B cell (primary cell): Measurements from ENCODE around the gene DGKQ. TPM values are rescaled to one million over a fixed set of nuclear protein-coding genes. Genes with fewer than 3 reads are reported as not detected.

Experiments
- ATAC-seq: fragments of 200-7000 bp; cut with Tn5 transposase; one replicate; pipeline ENCODE4 v1.10.0; 2021; ENCODE audit warnings: low read depth, mild to moderate bottlenecking, moderate number of reproducible peaks, moderate library complexity
- CTCF ChIA-PET: fragments of 350-600 bp; sonication (Branson Sonifier 250); formaldehyde crosslinking; loops from one replicate; lab custom pipeline; 2021; ENCODE audit warnings: antibody characterized with exemption, inconsistent platforms; lab: Charles Lee
- POLR2A ChIA-PET: fragments of 350-600 bp; sonication (Branson Sonifier 250); formaldehyde crosslinking; loops from one replicate; lab custom pipeline; 2021; ENCODE audit warnings: antibody characterized with exemption; lab: Charles Lee
- DNase-seq: peaks from one replicate; pipeline ENCODE4 v3.0.0; 2013
- H2AFZ ChIP-seq: 2 replicates; pipeline ENCODE4 v1.6.1; 2012; ENCODE audit warnings: mild to moderate bottlenecking, low read depth, low read length; ENCODE audit not compliant: insufficient read depth, poor library complexity, severe bottlenecking
- H3K27ac ChIP-seq, 2 donors: 1 replicate in 1 of 2; 2 replicates in 1 of 2; pipeline ENCODE4 v1.5.1; 2012 to 2013; ENCODE audit warnings: low read length in 2 of 2, mild to moderate bottlenecking in 2 of 2, moderate library complexity in 1 of 2
- H3K27me3 ChIP-seq, 4 experiments: fragments of 200-600 bp in 1 of 4; sonication (generic) in 1 of 4; replicated peaks in 1 of 4; 1 replicate in 2 of 4; 2 replicates in 2 of 4; pipeline versions ENCODE4 v1.6.1 to v1.7.0; 2013 to 2016; ENCODE audit warnings: low read length in 3 of 4, mild to moderate bottlenecking in 2 of 4, mixed read lengths in 1 of 4, moderate library complexity in 1 of 4; ENCODE audit not compliant: insufficient read depth in 4 of 4, control insufficient read depth in 3 of 4; ENCODE audit errors: control extremely low read depth in 1 of 4
- H3K36me3 ChIP-seq, 2 experiments: replicated peaks in 1 of 2; 1 replicate in 1 of 2; 2 replicates in 1 of 2; pipeline versions ENCODE4 v1.6.1 to v1.7.1; 2013; ENCODE audit warnings: low read length in 1 of 2; ENCODE audit not compliant: insufficient read depth in 2 of 2, control insufficient read depth in 1 of 2; ENCODE audit errors: control extremely low read depth in 1 of 2, extremely low read depth in 1 of 2
- H3K4me1 ChIP-seq, 2 donors: fragments of 200-600 bp in 1 of 2; sonication (generic) in 1 of 2; 1 replicate in 1 of 2; 2 replicates in 1 of 2; pipeline versions ENCODE4 v1.5.1 to v1.6.1; 2013 to 2017; ENCODE audit warnings: low read length in 2 of 2; ENCODE audit not compliant: control insufficient read depth in 2 of 2, insufficient read depth in 2 of 2
- H3K4me2 ChIP-seq: replicated peaks from 2 replicates; pipeline ENCODE3; 2012; ENCODE audit warnings: mild to moderate bottlenecking, low read depth, low read length; ENCODE audit not compliant: poor library complexity, severe bottlenecking
- H3K4me3 ChIP-seq, 5 experiments: fragments of 200-600 bp in 1 of 5; sonication (generic) in 1 of 5; 1 replicate in 3 of 5; 2 replicates in 2 of 5; pipeline versions ENCODE4 v1.5.1 to v1.7.0; 2011 to 2016; ENCODE audit warnings: low read length in 4 of 5, mild to moderate bottlenecking in 4 of 5, low read depth in 2 of 5, control low read depth in 1 of 5, moderate library complexity in 1 of 5; ENCODE audit not compliant: insufficient read depth in 1 of 5; ENCODE audit errors: control extremely low read depth in 1 of 5, extremely low read depth in 1 of 5
- H3K79me2 ChIP-seq: fragments of 200-600 bp; sonication (generic); one replicate; pipeline ENCODE4 v1.6.0; 2016; ENCODE audit warnings: low read length; ENCODE audit not compliant: control insufficient read depth, insufficient read depth
- H3K9ac ChIP-seq: fragments of 200-600 bp; sonication (generic); 2 replicates; pipeline ENCODE4 v1.6.1; 2017; ENCODE audit warnings: mild to moderate bottlenecking, low read length, moderate library complexity
- H3K9me3 ChIP-seq, 3 donors: one replicate each; pipeline versions ENCODE4 v1.6.1 to v1.7.1; 2013; ENCODE audit warnings: low read length in 2 of 3; ENCODE audit not compliant: control insufficient read depth in 2 of 3, insufficient read depth in 1 of 3; ENCODE audit errors: control extremely low read depth in 1 of 3
- H4K20me1 ChIP-seq: 2 replicates; pipeline ENCODE4 v1.6.0; 2012; ENCODE audit warnings: mild to moderate bottlenecking, low read length; ENCODE audit not compliant: insufficient read depth, control insufficient read depth, poor library complexity, severe bottlenecking
- H3K27ac Mint-ChIP-seq: one replicate; pipeline ENCODE4 v1.8.0; 2021; ENCODE audit warnings: mixed read lengths
- H3K27me3 Mint-ChIP-seq: one replicate; pipeline ENCODE4 v1.8.0; 2021; ENCODE audit warnings: mixed read lengths
- H3K4me1 Mint-ChIP-seq: one replicate; pipeline ENCODE4 v1.8.0; 2021; ENCODE audit warnings: mixed read lengths
- H3K4me3 Mint-ChIP-seq: one replicate; pipeline ENCODE4 v1.8.0; 2021; ENCODE audit warnings: mixed read lengths
- H3K9me3 Mint-ChIP-seq: one replicate; pipeline ENCODE4 v1.8.0; 2022; ENCODE audit warnings: mixed read lengths; ENCODE audit not compliant: insufficient read depth
- EZH2 ChIP-seq: IDR thresholded peaks from 2 replicates; pipeline ENCODE4 v1.6.1; 2012; ENCODE audit warnings: borderline replicate concordance, low read depth, mild to moderate bottlenecking, moderate library complexity, low read length; ENCODE audit not compliant: insufficient read depth, poor library complexity, severe bottlenecking
- WGBS: methylation state at CpG from one replicate; pipeline ENCODE4 v1.1.5; 2013; ENCODE audit warnings: missing lambda C conversion rate; ENCODE audit not compliant: insufficient coverage; 5-methylcytosine and 5-hydroxymethylcytosine counted together
- intact Hi-C: fragments of 100-400 bp; cut with micrococcal nuclease; formaldehyde crosslinking; loops from one replicate; pipeline ENCODE4 v1.10.0; 2022
- polyA plus RNA-seq: library from polyadenylated mRNA; depleted of rRNA; stranded (reverse); fragments of >200 nt; gene quantifications from 2 replicates; pipeline ENCODE4 v1.2.3, GENCODE V29; 2012
- total RNA-seq, 2 donors: library from RNA; stranded (reverse); fragments of 120-200 nt in 1 of 2; gene quantifications; 1 replicate in 1 of 2; 2 replicates in 1 of 2; pipeline versions ENCODE4 v1.2.3 to v1.2.4, GENCODE V29; 2013 to 2022
- TF ChIP-seq, protein P1 (sequence below): fragments of 200-600 bp; IDR thresholded peaks from one replicate; pipeline ENCODE4 v1.8.0; 2022; ENCODE audit warnings: antibody characterized with exemption, mild to moderate bottlenecking

Gene DGKQ
- total and polyA plus RNA-seq, 2 donors (not counting 1 experiment from before 2014, with no cell fraction given), result 22.6 to 30.4 TPM

DNA sequence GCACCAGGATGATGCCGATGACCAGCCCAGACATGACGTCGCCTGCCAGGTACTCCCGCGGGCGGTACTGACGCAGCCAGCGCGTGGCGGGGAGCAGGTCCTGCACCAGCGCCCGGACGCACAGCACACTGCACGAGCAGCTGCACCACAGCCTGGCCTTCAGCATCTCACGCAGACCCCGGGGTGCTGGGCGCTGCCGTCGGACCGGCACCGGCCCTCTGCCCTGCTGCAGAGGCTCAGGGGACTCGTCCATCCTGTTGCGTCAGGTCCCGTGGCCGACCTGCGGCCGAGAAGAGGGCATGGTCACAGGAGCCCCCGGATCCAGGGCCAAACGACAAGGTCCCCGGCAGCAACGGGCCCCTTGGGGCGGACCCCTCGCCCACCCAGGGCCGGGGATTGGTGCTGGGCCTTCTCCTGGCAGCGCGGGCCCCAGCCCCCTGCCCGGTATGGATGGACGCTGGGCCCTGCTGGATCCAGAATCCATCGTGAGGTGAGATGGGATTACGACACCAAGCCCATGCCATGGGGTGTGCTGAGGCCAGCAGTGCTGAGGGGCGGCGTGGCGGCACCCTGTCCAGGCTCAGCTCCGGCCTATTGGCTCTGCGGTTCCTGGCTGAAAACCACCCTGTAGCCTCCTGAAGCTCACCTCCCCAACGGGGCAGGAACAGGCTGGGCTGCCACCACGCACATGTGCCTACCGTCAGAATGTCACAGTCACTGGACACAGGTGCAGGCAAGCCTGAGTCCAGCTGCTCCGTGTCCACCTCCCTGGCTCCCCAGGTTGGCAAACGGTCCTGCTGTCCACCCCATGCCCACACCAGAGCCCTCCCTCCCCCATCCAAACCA is 18.3 kb upstream of the DGKQ start:
- H3K4me2 ChIP-seq, result no peak overlapping the region
- no peak overlapping the region for H3K9ac ChIP-seq
- H3K27me3 Mint-ChIP-seq, result no peaks in the 10 kb centered on the region
- H4K20me1 ChIP-seq, result peaks cover 14% of the 10 kb centered on the region
- TF ChIP-seq, protein P1, sequence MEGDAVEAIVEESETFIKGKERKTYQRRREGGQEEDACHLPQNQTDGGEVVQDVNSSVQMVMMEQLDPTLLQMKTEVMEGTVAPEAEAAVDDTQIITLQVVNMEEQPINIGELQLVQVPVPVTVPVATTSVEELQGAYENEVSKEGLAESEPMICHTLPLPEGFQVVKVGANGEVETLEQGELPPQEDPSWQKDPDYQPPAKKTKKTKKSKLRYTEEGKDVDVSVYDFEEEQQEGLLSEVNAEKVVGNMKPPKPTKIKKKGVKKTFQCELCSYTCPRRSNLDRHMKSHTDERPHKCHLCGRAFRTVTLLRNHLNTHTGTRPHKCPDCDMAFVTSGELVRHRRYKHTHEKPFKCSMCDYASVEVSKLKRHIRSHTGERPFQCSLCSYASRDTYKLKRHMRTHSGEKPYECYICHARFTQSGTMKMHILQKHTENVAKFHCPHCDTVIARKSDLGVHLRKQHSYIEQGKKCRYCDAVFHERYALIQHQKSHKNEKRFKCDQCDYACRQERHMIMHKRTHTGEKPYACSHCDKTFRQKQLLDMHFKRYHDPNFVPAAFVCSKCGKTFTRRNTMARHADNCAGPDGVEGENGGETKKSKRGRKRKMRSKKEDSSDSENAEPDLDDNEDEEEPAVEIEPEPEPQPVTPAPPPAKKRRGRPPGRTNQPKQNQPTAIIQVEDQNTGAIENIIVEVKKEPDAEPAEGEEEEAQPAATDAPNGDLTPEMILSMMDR, result no peak
- TF ChIP-seq EZH2, result no peak
- no peak overlapping the region for H3K27ac Mint-ChIP-seq
- peaks cover 0 to 7% (median 2%) of the 10 kb centered on the region in 4 experiments for H3K27me3 ChIP-seq
- H3K4me3 ChIP-seq, result no peak overlapping the region
- no peak overlapping the region for H3K27ac ChIP-seq
- no peaks in the 10 kb centered on the region for H3K9me3 ChIP-seq
- ATAC-seq, result no peak
- intact Hi-C loops, result no loop called here
- no peak for DNase-seq
- POLR2A ChIA-PET, result no interaction called here
- no peak overlapping the region for H3K4me3 Mint-ChIP-seq
- H3K4me1 Mint-ChIP-seq, result peaks cover 10% of the 10 kb centered on the region
- no peak overlapping the region for H2AFZ ChIP-seq
- CTCF ChIA-PET, result no interaction called here
- H3K4me1 ChIP-seq, result peaks cover 7 to 9% of the 10 kb centered on the region in 2 donors
- H3K79me2 ChIP-seq, result peaks cover 4% of the 10 kb centered on the region
- WGBS, result 97% methylated on average over 50 of the region's 50 CpGs
- no peaks in the 10 kb centered on the region for H3K36me3 ChIP-seq
- no peaks in the 10 kb centered on the region for H3K9me3 Mint-ChIP-seq

GRCh38 chr4:990746-991367 is 17.5 kb upstream of the DGKQ start:
- Histone ChIP-seq H3K4me2 (no peak overlapping the region), H3K79me2 (peaks cover 8% of the 10 kb centered on the region), H3K9me3 (no peaks in the 10 kb centered on the region), H4K20me1 (peaks cover 14% of the 10 kb centered on the region), H3K4me1 (peaks cover 14 to 17% of the 10 kb centered on the region in 2 donors), H3K4me3 (no peak overlapping the region), H3K9ac (no peak overlapping the region), H2AFZ (no peak overlapping the region), H3K36me3 (no peaks in the 10 kb centered on the region), H3K27me3 (no peaks in the 10 kb centered on the region), H3K27ac (no peak overlapping the region)
- Mint-ChIP-seq H3K4me1 (peaks cover 16% of the 10 kb centered on the region), H3K27ac (no peak overlapping the region), H3K27me3 (no peaks in the 10 kb centered on the region), H3K4me3 (no peak overlapping the region), H3K9me3 (no peaks in the 10 kb centered on the region)
- POLR2A ChIA-PET, result no interaction called here
- no peak for DNase-seq
- no peak for ATAC-seq
- TF ChIP-seq EZH2, result no peak
- TF ChIP-seq, protein P1, result no peak
- intact Hi-C loops, result no loop called here
- CTCF ChIA-PET, result interaction anchor here (6.7 kb wide), 1 partner anchor 249 kb away, joined by 90 read pairs; no protein-coding TSS in a partner anchor
- WGBS, result 96% methylated on average over 26 of the region's 26 CpGs
